CD14-positive monocyte (primary cell): ENCODE measurements around the gene PLBD1. TPM values are rescaled to one million over a fixed set of nuclear protein-coding genes. Genes with fewer than 3 reads are reported as not detected.
A peak's percentile ranks its signal among the peaks of the same experiment; 100 is the strongest.

ENCODE experiments used
- DNase-seq, 3 donors: peaks; one replicate each; pipeline ENCODE4 v3.0.0-alpha.2; 2011 to 2022
- H2AFZ ChIP-seq: 2 replicates; pipeline ENCODE4 v1.6.0; 2012; ENCODE audit warnings: mild to moderate bottlenecking, low read depth, low read length, inconsistent platforms; ENCODE audit not compliant: insufficient read depth, poor library complexity, severe bottlenecking
- H3K27ac ChIP-seq, 2 donors: 1 replicate in 1 of 2; 2 replicates in 1 of 2; pipeline ENCODE4 v1.5.1; 2012 to 2013; ENCODE audit warnings: low read length in 2 of 2, control low read depth in 1 of 2, inconsistent platforms in 1 of 2, low read depth in 1 of 2, mild to moderate bottlenecking in 1 of 2
- H3K27me3 ChIP-seq, 2 donors: one replicate each; pipeline versions ENCODE4 v1.6.0 to v1.6.1; 2011 to 2013; ENCODE audit warnings: low read length in 2 of 2; ENCODE audit not compliant: control insufficient read depth in 2 of 2, insufficient read depth in 2 of 2
- H3K36me3 ChIP-seq, 2 donors: replicated peaks in 1 of 2; 1 replicate in 1 of 2; 2 replicates in 1 of 2; pipeline versions ENCODE4 v1.5.1 to v1.6.1; 2012 to 2013; ENCODE audit warnings: low read length in 2 of 2, control low read depth in 1 of 2, inconsistent platforms in 1 of 2, mild to moderate bottlenecking in 1 of 2; ENCODE audit not compliant: insufficient read depth in 2 of 2, control insufficient read depth in 1 of 2
- H3K4me1 ChIP-seq, 2 donors: 1 replicate in 1 of 2; 2 replicates in 1 of 2; pipeline versions ENCODE4 v1.5.1 to v1.6.1; 2012 to 2013; ENCODE audit warnings: low read length in 2 of 2, control low read depth in 1 of 2, inconsistent platforms in 1 of 2, mild to moderate bottlenecking in 1 of 2, moderate library complexity in 1 of 2; ENCODE audit not compliant: insufficient read depth in 2 of 2, control insufficient read depth in 1 of 2
- H3K4me2 ChIP-seq: replicated peaks from 2 replicates; pipeline ENCODE3; 2012; ENCODE audit warnings: low read length, moderate library complexity, mild to moderate bottlenecking; ENCODE audit not compliant: poor library complexity, severe bottlenecking; ENCODE audit errors: extremely low read depth
- H3K4me3 ChIP-seq, 3 experiments: fragments of 200-600 bp in 1 of 3; sonication (generic) in 1 of 3; replicated peaks in 1 of 3; 1 replicate in 2 of 3; 2 replicates in 1 of 3; pipeline ENCODE4 v1.5.1; 2011 to 2013; ENCODE audit warnings: low read length in 3 of 3, mild to moderate bottlenecking in 3 of 3, control low read depth in 2 of 3, low read depth in 2 of 3, inconsistent platforms in 1 of 3, moderate library complexity in 1 of 3
- H3K79me2 ChIP-seq: 2 replicates; pipeline ENCODE4 v1.6.0; 2012; ENCODE audit warnings: mild to moderate bottlenecking, control low read depth, inconsistent platforms, low read length, moderate library complexity; ENCODE audit not compliant: insufficient read depth
- H3K9ac ChIP-seq: 2 replicates; pipeline ENCODE4 v1.6.0; 2017; ENCODE audit warnings: low read length, mild to moderate bottlenecking; ENCODE audit not compliant: insufficient read depth, poor library complexity, severe bottlenecking
- H3K9me3 ChIP-seq, 2 donors: replicated peaks in 1 of 2; 1 replicate in 1 of 2; 2 replicates in 1 of 2; pipeline versions ENCODE4 v1.5.1 to v1.6.1; 2012 to 2013; ENCODE audit warnings: low read length in 2 of 2, control low read depth in 1 of 2; ENCODE audit not compliant: control insufficient read depth in 1 of 2, insufficient read depth in 1 of 2
- H4K20me1 ChIP-seq: 2 replicates; pipeline ENCODE4 v1.6.0; 2012; ENCODE audit warnings: mild to moderate bottlenecking, low read length, control low read depth, moderate library complexity; ENCODE audit not compliant: insufficient read depth
- H3K27ac Mint-ChIP-seq, 7 donors: one replicate each; pipeline ENCODE4 v1.8.0; 2020; ENCODE audit warnings: mild to moderate bottlenecking in 7 of 7, mixed read lengths in 7 of 7, moderate library complexity in 6 of 7, inconsistent platforms in 2 of 7
- H3K27me3 Mint-ChIP-seq, 3 donors: one replicate each; pipeline ENCODE4 v1.8.0; 2021 to 2022; ENCODE audit warnings: low read depth in 3 of 3, mild to moderate bottlenecking in 3 of 3, mixed read lengths in 3 of 3, moderate library complexity in 3 of 3, inconsistent platforms in 1 of 3
- H3K36me3 Mint-ChIP-seq, 2 donors: one replicate each; pipeline ENCODE4 v1.8.0; 2020; ENCODE audit warnings: mixed read lengths in 2 of 2, inconsistent platforms in 1 of 2, mild to moderate bottlenecking in 1 of 2
- H3K4me1 Mint-ChIP-seq: one replicate; pipeline ENCODE4 v1.8.0; 2020; ENCODE audit warnings: mild to moderate bottlenecking, mixed read lengths
- H3K4me3 Mint-ChIP-seq, 2 donors: one replicate each; pipeline ENCODE4 v1.8.0; 2020; ENCODE audit warnings: mild to moderate bottlenecking in 2 of 2, mixed read lengths in 2 of 2, moderate library complexity in 1 of 2
- H3K9me3 Mint-ChIP-seq, 7 donors: one replicate each; pipeline ENCODE4 v1.8.0; 2020 to 2022; ENCODE audit warnings: mixed read lengths in 7 of 7, mild to moderate bottlenecking in 6 of 7, moderate library complexity in 6 of 7, inconsistent platforms in 2 of 7
- WGBS: methylation state at CpG from one replicate; pipeline ENCODE4 v1.1.5; 2013; ENCODE audit warnings: missing lambda C conversion rate; ENCODE audit not compliant: insufficient coverage; 5-methylcytosine and 5-hydroxymethylcytosine counted together
- intact Hi-C, 2 donors: fragments of 100-400 bp; cut with micrococcal nuclease; formaldehyde crosslinking; loops; one replicate each; pipeline versions ENCODE4 v1.15.0 to v1.15.1; 2023
- polyA plus RNA-seq, 3 donors: library from polyadenylated mRNA; depleted of rRNA in 1 of 3; unstranded in 2 of 3; stranded (reverse) in 1 of 3; fragments of 300-500 nt in 2 of 3; fragments of >200 nt in 1 of 3; fragmentation: Illumina TruSeq in 2 of 3; gene quantifications; 1 replicate in 2 of 3; 2 replicates in 1 of 3; pipeline ENCODE4 v1.2.3, GENCODE V29; 2012 to 2021
- TF ChIP-seq, protein P1 (sequence below): fragments of 200-600 bp; IDR thresholded peaks from one replicate; pipeline ENCODE4 v1.8.0; 2022; ENCODE audit warnings: antibody characterized with exemption, mild to moderate bottlenecking

Gene PLBD1
- polyA plus RNA-seq, 3 donors: 317 to 876 (median 543) TPM

DNA sequence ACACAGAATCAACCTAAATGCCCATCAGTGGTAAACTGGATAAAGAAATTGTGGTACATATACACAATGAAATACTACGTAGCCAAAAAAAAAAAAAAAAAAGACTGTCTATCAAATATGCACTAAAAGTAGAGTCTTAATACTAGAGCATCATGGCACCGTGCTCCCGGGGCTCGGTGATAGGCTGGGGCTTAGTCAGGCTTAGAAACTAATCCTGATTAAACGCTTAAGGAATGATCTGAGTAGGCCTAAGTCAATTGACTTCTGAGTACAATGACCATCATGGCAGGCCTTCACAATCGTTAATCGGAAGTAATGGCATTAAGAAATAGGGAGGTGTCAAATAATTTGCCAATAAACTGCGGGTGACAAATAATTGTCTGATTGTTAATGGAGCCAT is 9.7 kb downstream of the PLBD1 start:
- peak overlapping the region in 1 of 3 experiments; percentile 54 for H3K4me3 ChIP-seq
- peaks cover 26% of the 10 kb centered on the region for H4K20me1 ChIP-seq
- H3K27me3 Mint-ChIP-seq: no peaks in the 10 kb centered on the region
- no peak overlapping the region for H2AFZ ChIP-seq
- H3K79me2 ChIP-seq: peaks cover 99% of the 10 kb centered on the region
- H3K27ac Mint-ChIP-seq: peak overlapping the region; percentile 84 to 97 (median 94)
- H3K36me3 ChIP-seq: peaks cover 8 to 20% of the 10 kb centered on the region in 2 donors
- intact Hi-C loops: no loop called here
- peaks cover 87 to 99% of the 10 kb centered on the region in 2 donors for H3K4me1 ChIP-seq
- no peak overlapping the region for H3K4me3 Mint-ChIP-seq
- peak overlapping the region; percentile 55 for H3K4me2 ChIP-seq
- peaks cover 0 to 4% (median 2%) of the 10 kb centered on the region in 7 donors for H3K9me3 Mint-ChIP-seq
- no peak for DNase-seq
- no peak overlapping the region for H3K9ac ChIP-seq
- peak overlapping the region; percentile 30 to 81 for H3K27ac ChIP-seq
- no peaks in the 10 kb centered on the region for H3K9me3 ChIP-seq
- 90% methylated on average over 4 of the region's 8 CpGs for WGBS
- no peaks in the 10 kb centered on the region for H3K27me3 ChIP-seq
- peaks cover 15 to 39% of the 10 kb centered on the region in 2 donors for H3K36me3 Mint-ChIP-seq
- TF ChIP-seq, protein P1, sequence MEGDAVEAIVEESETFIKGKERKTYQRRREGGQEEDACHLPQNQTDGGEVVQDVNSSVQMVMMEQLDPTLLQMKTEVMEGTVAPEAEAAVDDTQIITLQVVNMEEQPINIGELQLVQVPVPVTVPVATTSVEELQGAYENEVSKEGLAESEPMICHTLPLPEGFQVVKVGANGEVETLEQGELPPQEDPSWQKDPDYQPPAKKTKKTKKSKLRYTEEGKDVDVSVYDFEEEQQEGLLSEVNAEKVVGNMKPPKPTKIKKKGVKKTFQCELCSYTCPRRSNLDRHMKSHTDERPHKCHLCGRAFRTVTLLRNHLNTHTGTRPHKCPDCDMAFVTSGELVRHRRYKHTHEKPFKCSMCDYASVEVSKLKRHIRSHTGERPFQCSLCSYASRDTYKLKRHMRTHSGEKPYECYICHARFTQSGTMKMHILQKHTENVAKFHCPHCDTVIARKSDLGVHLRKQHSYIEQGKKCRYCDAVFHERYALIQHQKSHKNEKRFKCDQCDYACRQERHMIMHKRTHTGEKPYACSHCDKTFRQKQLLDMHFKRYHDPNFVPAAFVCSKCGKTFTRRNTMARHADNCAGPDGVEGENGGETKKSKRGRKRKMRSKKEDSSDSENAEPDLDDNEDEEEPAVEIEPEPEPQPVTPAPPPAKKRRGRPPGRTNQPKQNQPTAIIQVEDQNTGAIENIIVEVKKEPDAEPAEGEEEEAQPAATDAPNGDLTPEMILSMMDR: no peak
- H3K4me1 Mint-ChIP-seq: peaks cover 56% of the 10 kb centered on the region

DNA sequence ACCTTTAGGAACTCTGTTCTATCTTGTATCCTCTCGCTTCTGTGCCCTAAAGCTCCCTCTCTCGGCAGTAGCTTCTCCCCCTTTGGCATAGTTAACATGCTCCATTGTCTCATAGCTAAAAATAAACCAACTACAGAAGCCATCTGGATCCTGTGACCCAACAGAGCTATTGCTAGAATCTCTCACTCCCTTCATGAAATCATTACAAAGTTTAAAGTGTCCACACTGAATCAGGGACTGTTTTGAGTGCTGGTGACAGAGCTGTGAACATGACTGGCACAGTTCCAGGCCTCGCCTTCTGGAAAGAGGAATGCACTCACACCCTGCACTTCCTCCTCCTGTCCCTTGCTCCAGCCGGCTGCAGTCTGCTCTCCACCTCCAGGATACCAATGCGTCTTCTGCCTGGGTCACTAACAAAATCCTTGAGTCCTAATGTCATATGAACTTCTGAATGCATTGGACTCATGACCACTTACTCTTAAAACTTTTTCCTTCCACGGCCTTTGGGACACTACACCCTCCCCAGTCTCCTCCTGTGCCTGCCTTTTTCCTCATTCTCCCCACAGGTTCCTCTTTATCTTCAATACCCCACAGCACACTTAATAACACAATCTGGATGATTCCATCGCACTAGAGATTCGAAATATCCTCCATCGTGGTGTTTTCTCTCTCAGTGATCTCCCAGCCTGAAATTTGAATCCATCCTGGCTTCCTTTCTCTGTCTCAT is 13.2 kb downstream of the PLBD1 start:
- intact Hi-C loops: no loop called here
- Histone ChIP-seq H3K27me3 (no peaks in the 10 kb centered on the region), H3K27ac (peak overlapping the region; percentile 80 to 92), H2AFZ (peak overlapping the region; percentile 38), H3K9me3 (no peaks in the 10 kb centered on the region), H3K4me1 (peaks cover 61 to 66% of the 10 kb centered on the region in 2 donors), H3K79me2 (peaks cover 99% of the 10 kb centered on the region), H4K20me1 (peaks cover 40% of the 10 kb centered on the region), H3K4me3 (peak overlapping the region; percentile 5 to 69 (median 6)), H3K36me3 (peaks cover 25 to 40% of the 10 kb centered on the region in 2 donors), H3K4me2 (peak overlapping the region; percentile 75), H3K9ac (peak overlapping the region; percentile 6)
- H3K27ac Mint-ChIP-seq: no peak overlapping the region
- TF ChIP-seq, protein P1: no peak
- DNase-seq: peak; percentile 87
- 6% methylated on average over 8 of the region's 9 CpGs for WGBS
- H3K36me3 Mint-ChIP-seq: peaks cover 24 to 28% of the 10 kb centered on the region in 2 donors
- H3K4me3 Mint-ChIP-seq: no peak overlapping the region
- H3K4me1 Mint-ChIP-seq: peaks cover 26% of the 10 kb centered on the region
- peaks cover 0 to 2% (median 0%) of the 10 kb centered on the region in 7 donors for H3K9me3 Mint-ChIP-seq
- H3K27me3 Mint-ChIP-seq: peaks cover 0 to 2% (median 0%) of the 10 kb centered on the region in 3 donors
